Measurements from ENCODE around the gene BOD1. TPM values are rescaled to one million over a fixed set of nuclear protein-coding genes. Genes with fewer than 3 reads are reported as not detected.

The BOD1 gene
- polyA plus RNA-seq, 2 of the 4 experiments (the other 2 are of a cell fraction), result 59.1 to 102 TPM

GRCh38 chr5:173577817-173578216 lies 38.6 kb downstream of the BOD1 start:
- POLR2A ChIA-PET, result no interaction called here

More at GRCh38 chr5:173577817-173578216, 38.6 kb downstream of the BOD1 start:
- 37% methylated on average over 2 of the region's 5 CpGs for WGBS (ENCODE audit: missing lambda C conversion rate)
- no peak overlapping the region for H3K27ac ChIP-seq
- CTCF ChIA-PET, result interaction anchor here (1.1 to 2.5 kb wide), 4 partner anchors 11 to 283 kb away, joined by 3 to 21 read pairs (median 4); partner anchors contain the start of gene BOD1
- H3K4me1 ChIP-seq, result peaks cover 1% of the 10 kb centered on the region; the same call in 2 of the 3 replicates
- H3K9me3 ChIP-seq, result peaks cover 13% of the 10 kb centered on the region
- H3K4me3 ChIP-seq, result no peak overlapping the region
- TF ChIP-seq PBX3 (IDR thresholded peaks at IDR 0.05), result no peak
- no peak for TF ChIP-seq EHF (CRISPR knock-in tag; IDR thresholded peaks at IDR 0.05)
- TF ChIP-seq HMGXB4 (CRISPR knock-in tag; IDR thresholded peaks at IDR 0.05; ENCODE audit: borderline replicate concordance), result no peak
- no peak for TF ChIP-seq ELK1 (IDR thresholded peaks at IDR 0.05; ENCODE audit: low read depth, low read length)
- no peak for TF ChIP-seq NPAS2 (CRISPR knock-in tag; IDR thresholded peaks at IDR 0.05; ENCODE audit: borderline replicate concordance)
- no peak for TF ChIP-seq EHMT2 (IDR thresholded peaks at IDR 0.05; ENCODE audit: low read depth)
- TF ChIP-seq KDM5A (IDR thresholded peaks at IDR 0.05), result no peak
- no peak for TF ChIP-seq USF2 (IDR thresholded peaks at IDR 0.05)
- TF ChIP-seq ESRRA (IDR thresholded peaks at IDR 0.05; ENCODE audit: borderline replicate concordance, low read length), result no peak
- TF ChIP-seq CBX2 (IDR thresholded peaks at IDR 0.05; ENCODE audit: borderline replicate concordance, low read depth), result no peak
- TF ChIP-seq JUN (IDR thresholded peaks at IDR 0.05), result no peak
- TF ChIP-seq GATA3 (IDR thresholded peaks at IDR 0.05; ENCODE audit: borderline replicate concordance), result no peak
- no peak for TF ChIP-seq BCL3 (IDR thresholded peaks at IDR 0.05)
- TF ChIP-seq HOXB13 (CRISPR knock-in tag; IDR thresholded peaks at IDR 0.05; ENCODE audit: low read depth), result no peak
- no peak for TF ChIP-seq TFCP2L1 (CRISPR knock-in tag; IDR thresholded peaks at IDR 0.05)
- no peak for TF ChIP-seq FOSB (CRISPR knock-in tag; IDR thresholded peaks at IDR 0.05)
- TF ChIP-seq E2F6 (IDR thresholded peaks at IDR 0.05; ENCODE audit: borderline replicate concordance, low read depth), result no peak
- TF ChIP-seq NR3C1 (IDR thresholded peaks at IDR 0.05), result no peak
- TF ChIP-seq FOXS1 (CRISPR knock-in tag; IDR thresholded peaks at IDR 0.05), result no peak
- DNase-seq (ENCODE audit: low read depth in 1 of 2, low spot score in 1 of 2), result no peak
- FAIRE-seq, result no peak
- ATAC-seq, result no peak
- H3K4me2 ChIP-seq, result no peak overlapping the region

Measured in A549 (cell line).